Panc1 (cell line): Measurements from ENCODE around the gene LINC00632. TPM values are rescaled to one million over a fixed set of nuclear protein-coding genes. Genes with fewer than 3 reads are reported as not detected.

Experiments used
- ATAC-seq: fragments of 200-7000 bp; cut with Tn5 transposase; 2 replicates; pipeline ENCODE4 v1.9.1; 2020; ENCODE audit warnings: mild to moderate bottlenecking, moderate library complexity
- Bru-seq: library from RNA; stranded (reverse); fragments of 400-500 nt; gene quantifications from one replicate; lab custom pipeline; 2021; lab: Mats Ljungman, UMichigan
- BruChase-seq, 2 experiments: library from RNA; stranded (reverse); fragments of 400-500 nt; gene quantifications; one replicate each; lab custom pipeline; 2021; lab: Mats Ljungman, UMichigan
- BruUV-seq: library from RNA; stranded (reverse); fragments of 400-500 nt; replicated peaks from 2 replicates; lab custom pipeline; 2021; lab: Mats Ljungman, UMichigan
- CTCF ChIA-PET: fragments of 300-600 bp; sonication (Branson Sonifier 250); formaldehyde crosslinking; loops from one replicate; lab custom pipeline; 2022; ENCODE audit warnings: antibody characterized with exemption; lab: Charles Lee
- POLR2A ChIA-PET: fragments of 300-600 bp; sonication (Branson Sonifier 250); formaldehyde crosslinking; loops from one replicate; lab custom pipeline; 2022; ENCODE audit warnings: antibody characterized with exemption; lab: Charles Lee
- DNase-seq: peaks from one replicate; pipeline ENCODE4 v3.0.0-alpha.2; 2010; ENCODE audit warnings: low read depth, low spot score
- H3K27ac ChIP-seq: 2 replicates; pipeline ENCODE4 v1.5.1; 2011; ENCODE audit warnings: mild to moderate bottlenecking, low read length, inconsistent platforms
- H3K27me3 ChIP-seq: fragments of 200-500 bp; sonication (Bioruptor generic); 2 replicates; pipeline ENCODE4 v1.6.0; 2014; ENCODE audit warnings: low read length, inconsistent platforms; ENCODE audit not compliant: control insufficient read depth, insufficient read depth
- H3K36me3 ChIP-seq: fragments of 200-500 bp; sonication (Bioruptor generic); 2 replicates; pipeline ENCODE4 v1.5.1; 2014; ENCODE audit warnings: inconsistent platforms, mild to moderate bottlenecking, low read length, moderate library complexity; ENCODE audit not compliant: control insufficient read depth, insufficient read depth
- H3K4me1 ChIP-seq: 2 replicates; pipeline ENCODE4 v1.5.1; 2011; ENCODE audit warnings: inconsistent platforms, mild to moderate bottlenecking, low read length, moderate library complexity; ENCODE audit not compliant: control insufficient read depth, insufficient read depth
- H3K4me3 ChIP-seq, 2 experiments: 2 replicates each; pipeline ENCODE4 v1.5.1; 2011 to 2012; ENCODE audit warnings: low read depth in 2 of 2, low read length in 2 of 2, mild to moderate bottlenecking in 2 of 2, inconsistent platforms in 1 of 2, moderate library complexity in 1 of 2
- H3K9me3 ChIP-seq: fragments of 200-500 bp; sonication (Bioruptor generic); 2 replicates; pipeline ENCODE4 v1.5.1; 2014; ENCODE audit warnings: low read depth, mild to moderate bottlenecking, inconsistent platforms, low read length, moderate library complexity; ENCODE audit not compliant: control insufficient read depth, insufficient read depth
- CTCF ChIP-seq: fragments of 450-650 bp; IDR thresholded peaks from 2 replicates; pipeline ENCODE4 v1.5.1; 2017; ENCODE audit warnings: mild to moderate bottlenecking
- POLR2AphosphoS5 ChIP-seq: IDR thresholded peaks from 2 replicates; pipeline ENCODE4 v1.6.1; 2012; ENCODE audit warnings: mild to moderate bottlenecking, low read depth, low read length, moderate library complexity
- REST ChIP-seq, 2 experiments: IDR thresholded peaks; 2 replicates each; pipeline ENCODE4 v1.6.1; 2011 to 2012; ENCODE audit warnings: low read depth in 2 of 2, control low read depth in 1 of 2, low read length in 1 of 2, mild to moderate bottlenecking in 1 of 2, moderate library complexity in 1 of 2; ENCODE audit not compliant: insufficient read depth in 1 of 2
- SIN3A ChIP-seq: IDR thresholded peaks from 2 replicates; pipeline ENCODE4 v1.6.1; 2012; ENCODE audit warnings: low read depth, mild to moderate bottlenecking, low read length, moderate library complexity, borderline replicate concordance; ENCODE audit not compliant: insufficient read depth
- TCF7L2 ChIP-seq: IDR thresholded peaks from 2 replicates; pipeline ENCODE4 v1.6.1; 2011; ENCODE audit warnings: mild to moderate bottlenecking, low read depth, low read length, inconsistent platforms
- in situ Hi-C: cut with HindIII; loops from 2 replicates; pipeline ENCODE4 v1.10.0; 2016; ENCODE audit warnings: low sequenced_read_pairs, low pct_unique_long_range_greater_than_20kb
- intact Hi-C: fragments of 100-400 bp; cut with micrococcal nuclease; formaldehyde crosslinking; loops from one replicate; pipeline ENCODE4 v1.10.0; 2022; ENCODE audit not compliant: unreplicated experiment
- long read RNA-seq: library from polyadenylated mRNA; unstranded; transcript quantifications from one replicate; pipeline ENCODE4 v2.0.0, GENCODE V29; 2021; ENCODE audit not compliant: unreplicated experiment
- polyA plus RNA-seq: library from polyadenylated mRNA; unstranded; fragments of >200 nt; gene quantifications from one replicate; pipeline ENCODE4 v1.2.1, GENCODE V29; 2012; ENCODE audit warnings: missing spikeins; ENCODE audit not compliant: insufficient read length
- total RNA-seq: library from RNA; stranded (reverse); gene quantifications from one replicate; pipeline ENCODE4 v1.2.1, GENCODE V29; 2021; ENCODE audit not compliant: unreplicated experiment

The LINC00632 gene
- 0.13 TPM for total RNA-seq
- polyA plus RNA-seq = not detected
- Bru-seq, nascent RNA = percentile 4 among the genes with signal in this experiment
- percentile 2 among the genes with signal in this experiment for BruChase-seq, experiment 1, labeled RNA remaining after a 2-hour chase
- BruChase-seq, experiment 2, labeled RNA remaining after a 6-hour chase = percentile 6 among the genes with signal in this experiment
- long read RNA-seq = 0 reads

- Histone ChIP-seq H3K9me3 (no peaks in the 10 kb centered on the region), H3K27me3 (peaks cover 3% of the 10 kb centered on the region; the same call in 1 of the 2 replicates), H3K36me3 (no peaks in the 10 kb centered on the region), H3K27ac (no peak within 1 kb of the TSS), H3K4me1 (no peaks in the 10 kb centered on the region), H3K4me3 (no peak within 1 kb of the TSS)
- intact Hi-C loops (no loop called here), in situ Hi-C loops (no loop called here)
- no TSS peak for BruUV-seq
- DNase-seq (no peak), ATAC-seq (no peak)
- ChIA-PET POLR2A (no interaction called here), CTCF (no interaction called here)
- TF ChIP-seq TCF7L2 (no peak), SIN3A (no peak), CTCF (no peak), POLR2AphosphoS5 (no peak), REST (IDR thresholded peaks at IDR 0.05; ENCODE audit: insufficient read depth in 1 of 2, low read depth in 2 of 2, low read length in 1 of 2) (no peak)
These were observed at the start of gene LINC00632 for GRCh38 chrX:140709421-140709846. LINC00632 (plus strand) TSS chrX:140709759.

- H3K27me3 ChIP-seq = no peaks in the 10 kb centered on the region
- H3K36me3 ChIP-seq = no peaks in the 10 kb centered on the region
- in situ Hi-C loops (no loop called here), intact Hi-C loops (loop anchor here (10.0 kb wide), 1 partner anchor 517 kb away; no protein-coding TSS in a partner anchor)
- TF ChIP-seq POLR2AphosphoS5 (no peak), REST (IDR thresholded peaks at IDR 0.05; ENCODE audit: insufficient read depth in 1 of 2, low read depth in 2 of 2, low read length in 1 of 2) (no peak), TCF7L2 (no peak), CTCF (peak; percentile 56), SIN3A (no peak)
- DNase-seq (no peak), ATAC-seq (no peak)
- H3K9me3 ChIP-seq = no peaks in the 10 kb centered on the region
- no peak overlapping the region for H3K4me3 ChIP-seq
- ChIA-PET CTCF (interaction anchor here (0.6 to 0.7 kb wide), 2 partner anchors 512 to 528 kb away, joined by 3 to 4 read pairs; no protein-coding TSS in a partner anchor), POLR2A (no interaction called here)
- H3K27ac ChIP-seq = no peak overlapping the region
- BruUV-seq = no TSS peak
- no peaks in the 10 kb centered on the region for H3K4me1 ChIP-seq
These were observed 47.9 kb upstream of the LINC00632 start for GRCh38 chrX:140661643-140662042.
